OCI-LY3 (cell line): ENCODE data around the gene TBATA.

Experiments
- H2AFZ ChIP-seq: fragments of 200-600, 300-600 bp; shearing (Covaris generic); 2 replicates; pipeline ENCODE4 v1.6.0; 2014; ENCODE audit warnings: antibody characterized with exemption, low read depth, low read length
- H3K27ac ChIP-seq: fragments of 200-600, 300-600 bp; sonication (generic); 2 replicates; pipeline ENCODE4 v1.5.1; 2014; ENCODE audit warnings: mild to moderate bottlenecking, low read length, moderate library complexity, mixed read lengths
- H3K27me3 ChIP-seq: fragments of 200-600, 300-600 bp; sonication (generic); 2 replicates; pipeline ENCODE4 v1.6.1; 2014; ENCODE audit warnings: low read depth, low read length, mixed read lengths
- H3K36me3 ChIP-seq: fragments of 200-600, 300-600 bp; sonication (generic); replicated peaks from 2 replicates; pipeline ENCODE3; 2014; ENCODE audit warnings: low read depth, low read length, mixed read lengths
- H3K4me1 ChIP-seq: fragments of 300-600, 200-600 bp; sonication (generic); 2 replicates; pipeline ENCODE4 v1.6.1; 2014; ENCODE audit warnings: low read length, mixed read lengths
- H3K4me2 ChIP-seq: fragments of 200-600, 300-600 bp; sonication (generic); 2 replicates; pipeline ENCODE4 v1.6.1; 2014; ENCODE audit warnings: low read length, mixed read lengths
- H3K4me3 ChIP-seq: fragments of 300-600, 200-600 bp; sonication (generic); 2 replicates; pipeline ENCODE4 v1.5.1; 2014; ENCODE audit warnings: antibody characterized with exemption, mild to moderate bottlenecking, low read length, moderate library complexity
- H3K79me2 ChIP-seq: fragments of 300-600, 200-600 bp; shearing (Covaris generic); 2 replicates; pipeline ENCODE4 v1.6.1; 2014; ENCODE audit warnings: mild to moderate bottlenecking, low read length, mixed read lengths
- H3K9ac ChIP-seq: fragments of 300-600, 200-600 bp; shearing (Covaris generic); 2 replicates; pipeline ENCODE4 v1.6.0; 2014; ENCODE audit warnings: mild to moderate bottlenecking, low read length, moderate library complexity
- H3K9me3 ChIP-seq: fragments of 200-600, 300-600 bp; shearing (Covaris generic); 2 replicates; pipeline ENCODE4 v1.6.1; 2014; ENCODE audit warnings: low read length, mixed read lengths; ENCODE audit not compliant: insufficient read depth
- H4K20me1 ChIP-seq: fragments of 200-600, 300-600 bp; sonication (generic); 2 replicates; pipeline ENCODE4 v1.6.1; 2016; ENCODE audit warnings: low read length, mixed read lengths; ENCODE audit not compliant: insufficient read depth
- CTCF ChIP-seq: fragments of 200-600, 300-600 bp; sonication (generic); IDR thresholded peaks from 2 replicates; pipeline ENCODE4 v1.5.1; 2014; ENCODE audit warnings: antibody characterized with exemption, low read length, low read depth
- EZH2phosphoT487 ChIP-seq: fragments of 200-600 bp; shearing (Covaris generic); IDR thresholded peaks from 2 replicates; pipeline ENCODE4 v1.6.1; 2018; ENCODE audit warnings: antibody characterized with exemption, mixed run types, low read depth

TBATA gene

GRCh38 chr10:70807556-70807955 lies 22.4 kb upstream of the TBATA start:
- no peak overlapping the region for H3K4me3 ChIP-seq

DNA sequence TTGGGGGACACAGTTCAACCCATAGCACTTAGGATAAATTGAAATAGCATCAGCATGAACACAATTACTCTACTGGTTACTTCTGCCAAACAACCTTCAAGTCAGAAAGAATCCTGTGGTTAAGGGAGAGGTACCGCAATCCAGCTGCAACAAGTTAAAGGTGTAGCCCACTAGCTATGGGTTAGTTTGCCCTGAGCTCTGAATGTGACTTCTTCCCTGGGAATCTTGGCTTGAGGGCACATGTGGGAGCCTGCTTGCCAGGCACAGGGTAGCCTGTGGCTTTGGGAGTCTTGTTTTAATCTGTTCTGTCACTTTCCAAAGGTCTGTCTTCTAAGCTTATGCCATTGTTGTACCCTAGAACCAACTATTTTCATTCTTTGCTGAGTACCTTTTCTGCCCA lies 21.7 kb upstream of the TBATA start:
- H4K20me1 ChIP-seq = no peaks in the 10 kb centered on the region
- no peak overlapping the region for H3K4me2 ChIP-seq
- no peak overlapping the region for H3K27ac ChIP-seq
- no peaks in the 10 kb centered on the region for H3K4me1 ChIP-seq
- no peaks in the 10 kb centered on the region for H3K9me3 ChIP-seq
- no peaks in the 10 kb centered on the region for H3K79me2 ChIP-seq
- no peaks in the 10 kb centered on the region for H3K36me3 ChIP-seq
- H2AFZ ChIP-seq = no peak overlapping the region
- TF ChIP-seq EZH2phosphoT487 (no peak), CTCF (no peak)
- no peak overlapping the region for H3K4me3 ChIP-seq
- no peak overlapping the region for H3K9ac ChIP-seq
- no peaks in the 10 kb centered on the region for H3K27me3 ChIP-seq

More at GRCh38 chr10:70807556-70807955, 22.4 kb upstream of the TBATA start:
- H3K79me2 ChIP-seq = no peaks in the 10 kb centered on the region
- no peak overlapping the region for H3K4me2 ChIP-seq
- H3K4me1 ChIP-seq = no peaks in the 10 kb centered on the region
- H3K9me3 ChIP-seq = no peaks in the 10 kb centered on the region
- H3K9ac ChIP-seq = no peak overlapping the region
- no peak overlapping the region for H2AFZ ChIP-seq
- TF ChIP-seq EZH2phosphoT487 (no peak), CTCF (no peak)
- no peaks in the 10 kb centered on the region for H3K27me3 ChIP-seq
- no peaks in the 10 kb centered on the region for H3K36me3 ChIP-seq
- no peak overlapping the region for H3K27ac ChIP-seq
- no peaks in the 10 kb centered on the region for H4K20me1 ChIP-seq

DNA sequence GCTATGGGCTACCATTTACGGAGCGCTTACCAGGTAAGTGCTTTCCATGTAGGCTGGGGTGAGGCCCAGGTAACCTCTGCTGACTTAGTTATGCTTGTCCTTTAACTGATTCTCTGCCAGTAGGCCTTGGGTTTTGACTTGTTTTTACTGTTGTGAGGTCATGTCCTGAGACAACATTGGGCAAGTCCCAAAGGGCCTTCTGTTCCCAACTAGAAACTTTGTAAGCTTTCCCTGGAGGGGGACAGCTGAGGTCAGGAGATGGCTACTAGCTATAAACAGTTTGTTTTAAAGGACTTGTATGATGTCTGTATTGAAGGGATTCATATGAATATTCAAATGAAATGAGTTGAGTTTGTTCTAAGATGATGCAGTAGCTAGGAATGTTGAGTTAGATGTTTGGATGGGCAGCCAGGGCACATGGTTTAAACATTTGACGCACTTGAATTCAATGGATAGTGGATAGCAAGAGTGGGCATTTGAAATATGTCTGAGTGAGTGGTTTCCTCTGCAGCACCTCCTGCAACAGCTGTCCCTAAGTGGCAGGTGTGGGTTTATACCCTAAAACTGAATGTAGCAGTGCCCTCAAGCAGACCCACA lies 20.5 kb upstream of the TBATA start:
- Histone ChIP-seq H3K4me1 (no peaks in the 10 kb centered on the region), H3K79me2 (no peaks in the 10 kb centered on the region), H4K20me1 (no peaks in the 10 kb centered on the region), H3K4me2 (no peak overlapping the region), H3K27ac (no peak overlapping the region), H3K27me3 (no peaks in the 10 kb centered on the region), H3K36me3 (no peaks in the 10 kb centered on the region), H3K4me3 (no peak overlapping the region), H3K9ac (no peak overlapping the region), H3K9me3 (no peaks in the 10 kb centered on the region), H2AFZ (no peak overlapping the region)
- TF ChIP-seq CTCF (no peak), EZH2phosphoT487 (no peak)

DNA sequence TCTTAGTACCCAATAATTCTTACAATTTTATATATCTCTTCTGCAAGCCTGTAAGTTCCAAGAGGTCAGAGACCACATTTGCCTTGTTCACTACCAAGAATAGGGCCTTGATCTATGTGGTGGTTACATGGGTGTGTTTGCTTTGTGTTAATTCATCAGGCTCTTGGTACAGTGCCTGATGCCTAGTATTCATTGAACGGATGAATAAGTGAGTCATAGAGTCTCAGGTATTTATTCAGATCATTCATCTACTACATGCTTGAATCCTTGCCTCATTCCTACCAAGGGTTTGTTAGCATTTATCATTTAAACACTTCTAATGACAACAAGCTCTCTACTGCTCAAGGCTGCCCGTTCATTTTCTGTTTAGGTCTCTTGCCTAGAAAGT lies 19.2 kb upstream of the TBATA start:
- Histone ChIP-seq H3K4me1 (no peaks in the 10 kb centered on the region), H2AFZ (no peak overlapping the region), H4K20me1 (no peaks in the 10 kb centered on the region), H3K9ac (no peak overlapping the region), H3K27me3 (no peaks in the 10 kb centered on the region), H3K36me3 (no peaks in the 10 kb centered on the region), H3K9me3 (no peaks in the 10 kb centered on the region), H3K79me2 (no peaks in the 10 kb centered on the region), H3K4me2 (no peak overlapping the region), H3K27ac (no peak overlapping the region), H3K4me3 (no peak overlapping the region)
- no peak for TF ChIP-seq EZH2phosphoT487
